SKM-1 (cell line): ENCODE results near the gene HCRTR1.
A peak's percentile ranks its signal among the peaks of the same experiment; 100 is the strongest.

Source experiments
- DNase-seq: peaks from one replicate; lab custom pipeline; 2025; ENCODE audit not compliant: unreplicated experiment; lab: John Stamatoyannopoulos, UW

Gene HCRTR1

GRCh38 chr1:31625561-31626222 is 8.2 kb downstream of the HCRTR1 start:
- DNase-seq: no peak

- DNase-seq: no peak
Observed at GRCh38 chr1:31626223-31627207, 9.0 kb downstream of the HCRTR1 start.

- DNase-seq: no peak
Observed at GRCh38 chr1:31627301-31627929, 9.9 kb downstream of the HCRTR1 start.

- DNase-seq: no peak
Observed at GRCh38 chr1:31627930-31628559, 10.6 kb downstream of the HCRTR1 start.

GRCh38 chr1:31628931-31629556 is 11.6 kb downstream of the HCRTR1 start:
- DNase-seq: no peak

GRCh38 chr1:31632649-31633048 is 15.2 kb downstream of the HCRTR1 start:
- no peak for DNase-seq

- DNase-seq: no peak
Observed at GRCh38 chr1:31633117-31633516, 15.6 kb downstream of the HCRTR1 start.

- DNase-seq: no peak
Observed at GRCh38 chr1:31637915-31638673, 20.6 kb downstream of the HCRTR1 start.

GRCh38 chr1:31639543-31639942 is 22.1 kb downstream of the HCRTR1 start:
- DNase-seq: peak; percentile 28

GRCh38 chr1:31640179-31640578 is 22.7 kb downstream of the HCRTR1 start:
- no peak for DNase-seq

- DNase-seq: no peak
Observed at GRCh38 chr1:31640964-31641363, 23.5 kb downstream of the HCRTR1 start.

- DNase-seq: no peak
Observed at GRCh38 chr1:31642366-31642765, 24.9 kb downstream of the HCRTR1 start.

GRCh38 chr1:31642897-31643296 is 25.4 kb downstream of the HCRTR1 start:
- no peak for DNase-seq

- DNase-seq: no peak
Observed at GRCh38 chr1:31643976-31644559, 26.6 kb downstream of the HCRTR1 start.

GRCh38 chr1:31644560-31645273 is 27.2 kb downstream of the HCRTR1 start, which contains the start of gene PEF1:
PEF1 (minus strand) TSS chr1:31644876; CDS start chr1:31644864, 12 bp downstream.
- peak; percentile 89 for DNase-seq

- DNase-seq: no peak
Observed at GRCh38 chr1:31645274-31645568, 27.7 kb downstream of the HCRTR1 start.

GRCh38 chr1:31646259-31646960 is 28.9 kb downstream of the HCRTR1 start:
- no peak for DNase-seq

- DNase-seq: no peak
Observed at GRCh38 chr1:31647106-31647505, 29.6 kb downstream of the HCRTR1 start.
